ENCODE data around the gene AXL.

- TF ChIP-seq CTCF (IDR thresholded peaks at IDR 0.05) (no peak), POLR2A (IDR thresholded peaks at IDR 0.05) (no peak), EP300 (IDR thresholded peaks at IDR 0.05; ENCODE audit: low read depth) (no peak), POLR2AphosphoS5 (IDR thresholded peaks at IDR 0.05) (peak; percentile 6 to 63 (median 39))
Measured at GRCh38 chr19:41309180-41310032, 90.4 kb downstream of the AXL start.

Data from transverse colon (tissue), 4 donors.